ENCODE results near the gene PYHIN1.

DNA sequence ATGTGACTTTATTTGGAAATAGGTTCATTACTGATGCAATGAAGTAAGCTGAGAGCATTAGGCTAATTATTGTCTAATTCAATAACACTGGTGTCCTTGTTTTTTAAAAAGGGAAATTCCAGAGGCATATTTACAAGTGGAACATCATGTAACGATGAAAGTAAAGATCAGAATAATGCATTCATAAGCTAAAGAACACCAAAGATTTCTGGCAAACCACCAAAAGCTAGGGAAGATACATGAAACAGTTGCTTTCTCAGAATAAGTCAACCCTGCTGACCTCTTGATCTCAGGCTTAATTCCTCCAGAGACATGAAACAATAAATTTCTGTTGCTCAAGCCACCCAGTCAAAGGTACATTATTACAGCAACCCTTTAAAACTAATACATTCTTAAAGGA, 58.1 kb downstream of the PYHIN1 start:
- TF ChIP-seq EP300 (IDR thresholded peaks at IDR 0.05) (no peak), CTCF (IDR thresholded peaks at IDR 0.05) (no peak), POLR2A (IDR thresholded peaks at IDR 0.05) (no peak)
